Stomach (tissue), 9 donors: ENCODE data around the gene GMDS. TPM values are rescaled to one million over a fixed set of nuclear protein-coding genes. Genes with fewer than 3 reads are reported as not detected.

ENCODE experiments used
- DNase-seq, 2 donors: peaks; one replicate each; pipeline versions ENCODE4 v3.0.0 to v3.0.0-alpha.2; 2013 to 2019
- H3K27ac ChIP-seq, 5 donors: fragments of 200-600 bp in 4 of 5; sonication (generic) in 4 of 5; one replicate each; pipeline ENCODE4 v1.5.1; 2013 to 2019; ENCODE audit warnings: mild to moderate bottlenecking in 1 of 5, moderate library complexity in 1 of 5
- H3K27me3 ChIP-seq, 3 donors: fragments of 200-600 bp; sonication (generic); one replicate each; pipeline ENCODE4 v1.5.1; 2017 to 2019; ENCODE audit warnings: mixed run types in 1 of 3
- H3K36me3 ChIP-seq, 4 donors: fragments of 200-600 bp; sonication (generic); 1 replicate in 3 of 4; 2 replicates in 1 of 4; pipeline ENCODE4 v1.5.1; 2016 to 2019
- H3K4me1 ChIP-seq, 4 donors: fragments of 200-600 bp; sonication (generic); one replicate each; pipeline ENCODE4 v1.5.1; 2016 to 2019
- H3K4me3 ChIP-seq, 4 donors: fragments of 200-600 bp; sonication (generic) in 3 of 4; one replicate each; pipeline ENCODE4 v1.5.1; 2016 to 2019; ENCODE audit warnings: mild to moderate bottlenecking in 1 of 4
- H3K9me3 ChIP-seq, 4 donors: fragments of 200-600 bp; sonication (generic); one replicate each; pipeline ENCODE4 v1.5.1; 2016 to 2019
- CTCF ChIP-seq, 7 experiments: fragments of 450-650 bp in 4 of 7; fragments of 200-600 bp in 3 of 7; sonication (generic) in 3 of 7; IDR thresholded peaks; one replicate each; pipeline ENCODE4 v1.5.1; 2016 to 2019; ENCODE audit warnings: antibody characterized with exemption in 7 of 7, control low read depth in 2 of 7, mild to moderate bottlenecking in 1 of 7
- EP300 ChIP-seq: sonication (generic); formaldehyde crosslinking; IDR thresholded peaks from one replicate; pipeline ENCODE4 v1.6.1; 2017; ENCODE audit warnings: antibody characterized with exemption
- POLR2A ChIP-seq, 4 donors: fragments of 450-650 bp; IDR thresholded peaks; one replicate each; pipeline ENCODE4 v1.6.1; 2016; ENCODE audit warnings: antibody characterized with exemption in 4 of 4, control low read depth in 2 of 4, mild to moderate bottlenecking in 1 of 4, moderate library complexity in 1 of 4
- POLR2AphosphoS5 ChIP-seq, 3 donors: sonication (generic); formaldehyde crosslinking; IDR thresholded peaks; one replicate each; pipeline ENCODE4 v1.6.1; 2016; ENCODE audit warnings: antibody characterized with exemption in 3 of 3
- WGBS, 5 donors: extraction: QIAGEN DNeasy Blood & Tissue Kit in 3 of 5; methylation state at CpG; one replicate each; pipeline versions ENCODE4 v1.1.5 to v1.1.7; 2013 to 2018; 5-methylcytosine and 5-hydroxymethylcytosine counted together
- intact Hi-C: fragments of 100-400 bp; cut with DNase I; formaldehyde crosslinking; loops from one replicate; pipeline ENCODE4 v1.15.1; 2023; ENCODE audit warnings: low total_unique reads
- polyA plus RNA-seq, 3 donors: library from polyadenylated mRNA; stranded (reverse); fragments of 200-250 nt; gene quantifications; one replicate each; pipeline ENCODE4 v1.2.3, GENCODE V29; 2013
- total RNA-seq, 5 donors: library from RNA; depleted of rRNA; stranded (reverse); fragments of >200 nt; gene quantifications; one replicate each; pipeline versions ENCODE4 v1.1.0 to v1.2.3, GENCODE V29; 2014 to 2016
- donor health status: healthy with polysubstance abuse.
- donor health status: Bipolar disorder and iron deficiency.
- donor health status: healthy.

Gene GMDS
- total and polyA plus RNA-seq, 8 donors: 83.7 to 262 (median 121) TPM

DNA sequence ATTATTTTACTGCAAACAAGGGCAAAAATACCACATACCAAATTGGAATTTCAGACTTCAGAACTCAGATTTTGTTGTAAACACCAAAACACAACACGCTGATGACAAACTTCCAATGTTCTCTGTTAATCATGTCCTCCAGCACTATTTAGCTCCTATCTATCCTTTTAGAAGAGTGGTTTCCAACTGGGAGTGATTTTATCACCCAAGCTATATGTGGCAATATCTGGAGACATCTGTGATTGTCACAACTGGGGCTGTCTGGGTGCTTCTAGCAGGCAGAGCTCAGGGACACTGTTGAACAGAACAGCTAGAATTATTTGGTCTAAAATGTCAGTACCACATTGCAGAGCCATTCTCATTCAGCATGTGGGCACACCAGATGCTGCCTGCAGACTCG lies 391.1 kb downstream of the GMDS start:
- H3K4me3 ChIP-seq: no peak overlapping the region
- 96 to 100% (median 99%) methylated on average over 2 of the region's 2 CpGs for WGBS, 5 donors
- H3K4me1 ChIP-seq: peaks cover 0 to 18% (median 11%) of the 10 kb centered on the region in 4 donors
- TF ChIP-seq CTCF (IDR thresholded peaks at IDR 0.05) (no peak), POLR2AphosphoS5 (IDR thresholded peaks at IDR 0.05) (no peak), EP300 (no peak), POLR2A (IDR thresholded peaks at IDR 0.05) (no peak)
- no peak overlapping the region for H3K27ac ChIP-seq
- intact Hi-C loops: no loop called here
- no peaks in the 10 kb centered on the region for H3K27me3 ChIP-seq
- DNase-seq: no peak
- no peaks in the 10 kb centered on the region for H3K36me3 ChIP-seq
- no peaks in the 10 kb centered on the region for H3K9me3 ChIP-seq

DNA sequence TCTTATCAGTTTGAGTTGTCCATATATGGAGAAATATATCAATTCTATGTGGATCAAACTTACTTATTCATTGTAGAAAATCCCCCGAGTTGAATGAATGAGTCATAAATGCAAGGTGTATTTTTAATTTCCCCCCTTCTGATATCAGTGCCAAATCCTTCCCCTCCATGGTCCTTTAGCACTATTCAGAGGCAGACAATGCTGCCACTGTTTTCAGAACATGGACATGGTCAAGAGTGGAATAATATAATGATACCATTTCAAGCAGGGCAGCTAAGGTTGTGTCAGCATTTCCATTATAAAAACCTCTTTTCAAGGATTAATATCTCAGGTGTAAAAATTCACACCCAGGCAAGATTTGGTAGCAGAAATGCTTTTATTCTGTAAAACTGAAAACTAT lies 391.6 kb downstream of the GMDS start:
- WGBS, 5 donors: 60 to 73% (median 69%) methylated on average over 1 of the region's 1 CpG
- Histone ChIP-seq H3K36me3 (no peaks in the 10 kb centered on the region), H3K4me3 (no peak overlapping the region)

GRCh38 chr6:1851681-1852456 lies 393.5 kb downstream of the GMDS start:
- Histone ChIP-seq H3K27ac (no peak overlapping the region), H3K9me3 (no peaks in the 10 kb centered on the region), H3K4me3 (no peak overlapping the region), H3K36me3 (peaks cover 0 to 2% (median 0%) of the 10 kb centered on the region in 4 donors), H3K27me3 (no peaks in the 10 kb centered on the region), H3K4me1 (peaks cover 0 to 18% (median 11%) of the 10 kb centered on the region in 4 donors)
- intact Hi-C loops: no loop called here
- no peak for DNase-seq
- 84 to 90% (median 88%) methylated on average over 12 to 13 of the region's 13 CpGs for WGBS, 5 donors
- no peak for TF ChIP-seq EP300
- TF ChIP-seq POLR2AphosphoS5 (IDR thresholded peaks at IDR 0.05): no peak
- TF ChIP-seq CTCF (IDR thresholded peaks at IDR 0.05): no peak
- TF ChIP-seq POLR2A (IDR thresholded peaks at IDR 0.05): no peak

More for the DNA sequence above, 391.6 kb downstream of the GMDS start:
- H3K4me1 ChIP-seq: peaks cover 0 to 18% (median 11%) of the 10 kb centered on the region in 4 donors
- DNase-seq: no peak
- H3K9me3 ChIP-seq: no peaks in the 10 kb centered on the region
- intact Hi-C loops: no loop called here
- TF ChIP-seq POLR2AphosphoS5 (IDR thresholded peaks at IDR 0.05): no peak
- TF ChIP-seq CTCF (IDR thresholded peaks at IDR 0.05): no peak
- no peak for TF ChIP-seq EP300
- no peak for TF ChIP-seq POLR2A (IDR thresholded peaks at IDR 0.05)
- H3K27me3 ChIP-seq: no peaks in the 10 kb centered on the region
- no peak overlapping the region for H3K27ac ChIP-seq

DNA sequence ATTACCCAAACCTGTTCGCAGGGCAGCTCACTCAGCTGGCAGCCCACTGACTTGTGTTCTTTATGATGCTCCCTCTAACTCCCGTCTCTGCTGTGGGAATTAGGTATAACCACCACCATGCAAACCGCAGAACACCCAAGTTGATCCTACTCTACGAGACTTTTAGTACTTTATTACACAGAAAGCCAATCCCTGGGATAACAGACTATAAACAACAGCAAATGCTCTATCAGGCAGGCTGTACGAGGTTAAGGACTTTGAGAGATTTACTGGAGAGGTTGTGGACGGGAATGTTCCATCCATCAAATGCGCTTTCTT lies 394.6 kb downstream of the GMDS start:
- Histone ChIP-seq H3K9me3 (peaks cover 0 to 3% (median 0%) of the 10 kb centered on the region in 4 donors), H3K4me3 (no peak overlapping the region), H3K27ac (no peak overlapping the region), H3K36me3 (peaks cover 0 to 3% (median 0%) of the 10 kb centered on the region in 4 donors), H3K27me3 (no peaks in the 10 kb centered on the region), H3K4me1 (peaks cover 0 to 14% (median 11%) of the 10 kb centered on the region in 4 donors)
- DNase-seq: no peak
- TF ChIP-seq POLR2A (IDR thresholded peaks at IDR 0.05) (no peak), CTCF (IDR thresholded peaks at IDR 0.05) (no peak), EP300 (no peak), POLR2AphosphoS5 (IDR thresholded peaks at IDR 0.05) (no peak)
- intact Hi-C loops: no loop called here
- 39 to 54% (median 45%) methylated on average over 7 of the region's 7 CpGs for WGBS, 5 donors
